Stomach (tissue), 4 donors: ENCODE data around the gene CDC6.

Experiments used
- CTCF ChIP-seq, 7 experiments: fragments of 450-650 bp in 4 of 7; fragments of 200-600 bp in 3 of 7; sonication (generic) in 3 of 7; IDR thresholded peaks; one replicate each; pipeline ENCODE4 v1.5.1; 2016 to 2019; ENCODE audit warnings: antibody characterized with exemption in 7 of 7, control low read depth in 2 of 7, mild to moderate bottlenecking in 1 of 7
- POLR2AphosphoS5 ChIP-seq, 3 donors: sonication (generic); formaldehyde crosslinking; IDR thresholded peaks; one replicate each; pipeline ENCODE4 v1.6.1; 2016; ENCODE audit warnings: antibody characterized with exemption in 3 of 3

- TF ChIP-seq POLR2AphosphoS5 (IDR thresholded peaks at IDR 0.05) (no peak), CTCF (IDR thresholded peaks at IDR 0.05) (no peak)
Observed at GRCh38 chr17:40241252-40241834, 46.3 kb upstream of the CDC6 start.
